ENCODE results near the gene DIS3L2.

The DIS3L2 gene

GRCh38 chr2:232183279-232183678 lies 221.8 kb downstream of the DIS3L2 start:
- DNase-seq (ENCODE audit: low spot score), result no peak

GRCh38 chr2:232184346-232184745 lies 222.8 kb downstream of the DIS3L2 start:
- DNase-seq (ENCODE audit: low spot score), result no peak

GRCh38 chr2:232190796-232191195 lies 229.3 kb downstream of the DIS3L2 start:
- DNase-seq (ENCODE audit: low spot score), result peak; percentile 67

GRCh38 chr2:232195487-232195886 lies 234.0 kb downstream of the DIS3L2 start:
- no peak for DNase-seq (ENCODE audit: low spot score)

GRCh38 chr2:232196802-232197201 lies 235.3 kb downstream of the DIS3L2 start:
- DNase-seq (ENCODE audit: low spot score), result no peak

GRCh38 chr2:232200195-232200594 lies 238.7 kb downstream of the DIS3L2 start:
- no peak for DNase-seq (ENCODE audit: low spot score)

GRCh38 chr2:232203166-232203891 lies 241.8 kb downstream of the DIS3L2 start:
- no peak for DNase-seq (ENCODE audit: low spot score)

- DNase-seq (ENCODE audit: low spot score), result no peak
Measured at GRCh38 chr2:232203936-232204335, 242.4 kb downstream of the DIS3L2 start.

GRCh38 chr2:232204457-232204931 lies 243.0 kb downstream of the DIS3L2 start:
- peak; percentile 24 for DNase-seq (ENCODE audit: low spot score)

GRCh38 chr2:232207174-232207573 lies 245.7 kb downstream of the DIS3L2 start:
- DNase-seq (ENCODE audit: low spot score), result no peak

- DNase-seq (ENCODE audit: low spot score), result no peak
Measured at GRCh38 chr2:232210306-232210705, 248.8 kb downstream of the DIS3L2 start.

GRCh38 chr2:232211743-232212686 lies 250.5 kb downstream of the DIS3L2 start:
- no peak for DNase-seq (ENCODE audit: low spot score)

- no peak for DNase-seq (ENCODE audit: low spot score)
Measured at GRCh38 chr2:232213176-232213575, 251.7 kb downstream of the DIS3L2 start.

GRCh38 chr2:232214053-232214452 lies 252.5 kb downstream of the DIS3L2 start:
- no peak for DNase-seq (ENCODE audit: low spot score)

- no peak for DNase-seq (ENCODE audit: low spot score)
Measured at GRCh38 chr2:232216028-232216427, 254.5 kb downstream of the DIS3L2 start.

- DNase-seq (ENCODE audit: low spot score), result no peak
Measured at GRCh38 chr2:232218778-232219495, 257.4 kb downstream of the DIS3L2 start.

GRCh38 chr2:232219496-232219870 lies 258.0 kb downstream of the DIS3L2 start:
- no peak for DNase-seq (ENCODE audit: low spot score)

- no peak for DNase-seq (ENCODE audit: low spot score)
Measured at GRCh38 chr2:232219932-232220331, 258.4 kb downstream of the DIS3L2 start.

- DNase-seq (ENCODE audit: low spot score), result no peak
Measured at GRCh38 chr2:232225429-232225828, 263.9 kb downstream of the DIS3L2 start.

- DNase-seq (ENCODE audit: low spot score), result no peak
Measured at GRCh38 chr2:232225895-232226294, 264.4 kb downstream of the DIS3L2 start.

GRCh38 chr2:232228332-232228731 lies 266.8 kb downstream of the DIS3L2 start:
- no peak for DNase-seq (ENCODE audit: low spot score)

All from globus pallidus (tissue), 1 donor.